Panc1 (cell line): ENCODE data around the gene MDGA2. TPM values are rescaled to one million over a fixed set of nuclear protein-coding genes. Genes with fewer than 3 reads are reported as not detected.

Experiments
- ATAC-seq: fragments of 200-7000 bp; cut with Tn5 transposase; 2 replicates; pipeline ENCODE4 v1.9.1; 2020; ENCODE audit warnings: mild to moderate bottlenecking, moderate library complexity
- BruUV-seq: library from RNA; stranded (reverse); fragments of 400-500 nt; replicated peaks from 2 replicates; lab custom pipeline; 2021; lab: Mats Ljungman, UMichigan
- CTCF ChIA-PET: fragments of 300-600 bp; sonication (Branson Sonifier 250); formaldehyde crosslinking; loops from one replicate; lab custom pipeline; 2022; ENCODE audit warnings: antibody characterized with exemption; lab: Charles Lee
- POLR2A ChIA-PET: fragments of 300-600 bp; sonication (Branson Sonifier 250); formaldehyde crosslinking; loops from one replicate; lab custom pipeline; 2022; ENCODE audit warnings: antibody characterized with exemption; lab: Charles Lee
- DNase-seq: peaks from one replicate; pipeline ENCODE4 v3.0.0-alpha.2; 2010; ENCODE audit warnings: low read depth, low spot score
- H3K27ac ChIP-seq: 2 replicates; pipeline ENCODE4 v1.5.1; 2011; ENCODE audit warnings: mild to moderate bottlenecking, low read length, inconsistent platforms
- H3K27me3 ChIP-seq: fragments of 200-500 bp; sonication (Bioruptor generic); 2 replicates; pipeline ENCODE4 v1.6.0; 2014; ENCODE audit warnings: low read length, inconsistent platforms; ENCODE audit not compliant: control insufficient read depth, insufficient read depth
- H3K36me3 ChIP-seq: fragments of 200-500 bp; sonication (Bioruptor generic); 2 replicates; pipeline ENCODE4 v1.5.1; 2014; ENCODE audit warnings: inconsistent platforms, mild to moderate bottlenecking, low read length, moderate library complexity; ENCODE audit not compliant: control insufficient read depth, insufficient read depth
- H3K4me1 ChIP-seq: 2 replicates; pipeline ENCODE4 v1.5.1; 2011; ENCODE audit warnings: inconsistent platforms, mild to moderate bottlenecking, low read length, moderate library complexity; ENCODE audit not compliant: control insufficient read depth, insufficient read depth
- H3K4me3 ChIP-seq, 2 experiments: 2 replicates each; pipeline ENCODE4 v1.5.1; 2011 to 2012; ENCODE audit warnings: low read depth in 2 of 2, low read length in 2 of 2, mild to moderate bottlenecking in 2 of 2, inconsistent platforms in 1 of 2, moderate library complexity in 1 of 2
- H3K9me3 ChIP-seq: fragments of 200-500 bp; sonication (Bioruptor generic); 2 replicates; pipeline ENCODE4 v1.5.1; 2014; ENCODE audit warnings: low read depth, mild to moderate bottlenecking, inconsistent platforms, low read length, moderate library complexity; ENCODE audit not compliant: control insufficient read depth, insufficient read depth
- POLR2AphosphoS5 ChIP-seq: IDR thresholded peaks from 2 replicates; pipeline ENCODE4 v1.6.1; 2012; ENCODE audit warnings: mild to moderate bottlenecking, low read depth, low read length, moderate library complexity
- SIN3A ChIP-seq: IDR thresholded peaks from 2 replicates; pipeline ENCODE4 v1.6.1; 2012; ENCODE audit warnings: low read depth, mild to moderate bottlenecking, low read length, moderate library complexity, borderline replicate concordance; ENCODE audit not compliant: insufficient read depth
- TCF7L2 ChIP-seq: IDR thresholded peaks from 2 replicates; pipeline ENCODE4 v1.6.1; 2011; ENCODE audit warnings: mild to moderate bottlenecking, low read depth, low read length, inconsistent platforms
- in situ Hi-C: cut with HindIII; loops from 2 replicates; pipeline ENCODE4 v1.10.0; 2016; ENCODE audit warnings: low sequenced_read_pairs, low pct_unique_long_range_greater_than_20kb
- intact Hi-C: fragments of 100-400 bp; cut with micrococcal nuclease; formaldehyde crosslinking; loops from one replicate; pipeline ENCODE4 v1.10.0; 2022; ENCODE audit not compliant: unreplicated experiment
- total RNA-seq: library from RNA; stranded (reverse); gene quantifications from one replicate; pipeline ENCODE4 v1.2.1, GENCODE V29; 2021; ENCODE audit not compliant: unreplicated experiment
- TF ChIP-seq, protein P1 (sequence below): fragments of 450-650 bp; IDR thresholded peaks from 2 replicates; pipeline ENCODE4 v1.5.1; 2017; ENCODE audit warnings: mild to moderate bottlenecking
- TF ChIP-seq, protein P2 (sequence below), 2 experiments: IDR thresholded peaks; 2 replicates each; pipeline ENCODE4 v1.6.1; 2011 to 2012; ENCODE audit warnings: low read depth in 2 of 2, control low read depth in 1 of 2, low read length in 1 of 2, mild to moderate bottlenecking in 1 of 2, moderate library complexity in 1 of 2; ENCODE audit not compliant: insufficient read depth in 1 of 2

The MDGA2 gene
- total RNA-seq, 1 experiment from 2014 or later, result not detected

DNA sequence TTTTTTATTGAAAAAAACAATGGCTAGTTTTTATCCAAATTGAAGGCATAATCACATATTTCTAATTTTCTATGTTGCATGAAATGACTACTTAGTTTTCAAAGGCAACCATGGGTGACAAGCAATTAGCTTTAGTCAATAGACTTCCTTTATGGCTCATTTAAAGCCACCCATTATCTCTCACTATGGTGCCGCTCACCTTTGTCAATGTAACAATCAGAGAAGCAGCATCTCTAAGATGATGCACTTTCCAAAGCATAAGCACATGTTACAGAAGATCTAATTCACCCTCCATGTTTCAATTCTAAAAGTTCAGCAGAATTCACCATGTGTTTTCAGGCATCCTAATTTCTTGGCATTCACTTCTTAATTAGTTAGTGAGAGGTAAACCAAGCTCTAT is 857.3 kb downstream of the MDGA2 start:
- Histone ChIP-seq H3K4me1 (no peaks in the 10 kb centered on the region), H3K4me3 (no peak overlapping the region), H3K27me3 (no peaks in the 10 kb centered on the region), H3K9me3 (no peaks in the 10 kb centered on the region), H3K36me3 (no peaks in the 10 kb centered on the region), H3K27ac (no peak overlapping the region)
- intact Hi-C loops, result no loop called here
- POLR2A ChIA-PET, result no interaction called here
- ATAC-seq (no peak), DNase-seq (no peak)
- TF ChIP-seq, protein P1, sequence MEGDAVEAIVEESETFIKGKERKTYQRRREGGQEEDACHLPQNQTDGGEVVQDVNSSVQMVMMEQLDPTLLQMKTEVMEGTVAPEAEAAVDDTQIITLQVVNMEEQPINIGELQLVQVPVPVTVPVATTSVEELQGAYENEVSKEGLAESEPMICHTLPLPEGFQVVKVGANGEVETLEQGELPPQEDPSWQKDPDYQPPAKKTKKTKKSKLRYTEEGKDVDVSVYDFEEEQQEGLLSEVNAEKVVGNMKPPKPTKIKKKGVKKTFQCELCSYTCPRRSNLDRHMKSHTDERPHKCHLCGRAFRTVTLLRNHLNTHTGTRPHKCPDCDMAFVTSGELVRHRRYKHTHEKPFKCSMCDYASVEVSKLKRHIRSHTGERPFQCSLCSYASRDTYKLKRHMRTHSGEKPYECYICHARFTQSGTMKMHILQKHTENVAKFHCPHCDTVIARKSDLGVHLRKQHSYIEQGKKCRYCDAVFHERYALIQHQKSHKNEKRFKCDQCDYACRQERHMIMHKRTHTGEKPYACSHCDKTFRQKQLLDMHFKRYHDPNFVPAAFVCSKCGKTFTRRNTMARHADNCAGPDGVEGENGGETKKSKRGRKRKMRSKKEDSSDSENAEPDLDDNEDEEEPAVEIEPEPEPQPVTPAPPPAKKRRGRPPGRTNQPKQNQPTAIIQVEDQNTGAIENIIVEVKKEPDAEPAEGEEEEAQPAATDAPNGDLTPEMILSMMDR, result no peak
- TF ChIP-seq, protein P2, sequence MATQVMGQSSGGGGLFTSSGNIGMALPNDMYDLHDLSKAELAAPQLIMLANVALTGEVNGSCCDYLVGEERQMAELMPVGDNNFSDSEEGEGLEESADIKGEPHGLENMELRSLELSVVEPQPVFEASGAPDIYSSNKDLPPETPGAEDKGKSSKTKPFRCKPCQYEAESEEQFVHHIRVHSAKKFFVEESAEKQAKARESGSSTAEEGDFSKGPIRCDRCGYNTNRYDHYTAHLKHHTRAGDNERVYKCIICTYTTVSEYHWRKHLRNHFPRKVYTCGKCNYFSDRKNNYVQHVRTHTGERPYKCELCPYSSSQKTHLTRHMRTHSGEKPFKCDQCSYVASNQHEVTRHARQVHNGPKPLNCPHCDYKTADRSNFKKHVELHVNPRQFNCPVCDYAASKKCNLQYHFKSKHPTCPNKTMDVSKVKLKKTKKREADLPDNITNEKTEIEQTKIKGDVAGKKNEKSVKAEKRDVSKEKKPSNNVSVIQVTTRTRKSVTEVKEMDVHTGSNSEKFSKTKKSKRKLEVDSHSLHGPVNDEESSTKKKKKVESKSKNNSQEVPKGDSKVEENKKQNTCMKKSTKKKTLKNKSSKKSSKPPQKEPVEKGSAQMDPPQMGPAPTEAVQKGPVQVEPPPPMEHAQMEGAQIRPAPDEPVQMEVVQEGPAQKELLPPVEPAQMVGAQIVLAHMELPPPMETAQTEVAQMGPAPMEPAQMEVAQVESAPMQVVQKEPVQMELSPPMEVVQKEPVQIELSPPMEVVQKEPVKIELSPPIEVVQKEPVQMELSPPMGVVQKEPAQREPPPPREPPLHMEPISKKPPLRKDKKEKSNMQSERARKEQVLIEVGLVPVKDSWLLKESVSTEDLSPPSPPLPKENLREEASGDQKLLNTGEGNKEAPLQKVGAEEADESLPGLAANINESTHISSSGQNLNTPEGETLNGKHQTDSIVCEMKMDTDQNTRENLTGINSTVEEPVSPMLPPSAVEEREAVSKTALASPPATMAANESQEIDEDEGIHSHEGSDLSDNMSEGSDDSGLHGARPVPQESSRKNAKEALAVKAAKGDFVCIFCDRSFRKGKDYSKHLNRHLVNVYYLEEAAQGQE (IDR thresholded peaks at IDR 0.05; ENCODE audit: insufficient read depth in 1 of 2, low read depth in 2 of 2, low read length in 1 of 2), result no peak
- no peak for TF ChIP-seq TCF7L2
- no peak for TF ChIP-seq POLR2AphosphoS5
- no peak for TF ChIP-seq SIN3A
- CTCF ChIA-PET, result no interaction called here
- in situ Hi-C loops, result no loop called here
- no TSS peak for BruUV-seq

DNA sequence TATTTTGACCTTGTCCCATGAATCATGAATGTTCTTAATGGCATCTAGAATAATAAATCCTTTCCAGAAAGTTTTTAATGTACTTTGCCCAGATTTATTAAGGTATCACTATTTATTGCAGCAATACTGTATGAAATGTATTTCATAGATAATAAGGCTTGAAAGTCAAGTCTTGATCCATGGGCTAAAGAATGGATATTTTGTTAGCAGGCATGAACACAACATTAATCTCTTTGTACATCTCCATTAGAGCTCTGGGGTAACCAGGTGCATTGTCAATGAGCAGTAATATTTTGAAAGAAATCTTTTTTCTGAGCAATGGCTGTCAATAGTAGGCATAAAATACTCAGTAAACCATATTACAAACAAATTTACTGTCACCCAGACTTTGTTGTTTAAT is 882.3 kb downstream of the MDGA2 start:
- in situ Hi-C loops (no loop called here), intact Hi-C loops (no loop called here)
- H3K27ac ChIP-seq, result no peak overlapping the region
- no peaks in the 10 kb centered on the region for H3K36me3 ChIP-seq
- no peaks in the 10 kb centered on the region for H3K4me1 ChIP-seq
- DNase-seq (no peak), ATAC-seq (no peak)
- ChIA-PET POLR2A (no interaction called here), CTCF (no interaction called here)
- no peak overlapping the region for H3K4me3 ChIP-seq
- BruUV-seq, result no TSS peak
- H3K9me3 ChIP-seq, result no peaks in the 10 kb centered on the region
- no peak for TF ChIP-seq POLR2AphosphoS5
- no peak for TF ChIP-seq TCF7L2
- TF ChIP-seq, protein P2 (IDR thresholded peaks at IDR 0.05; ENCODE audit: insufficient read depth in 1 of 2, low read depth in 2 of 2, low read length in 1 of 2), result no peak
- TF ChIP-seq SIN3A, result no peak
- TF ChIP-seq, protein P1, result no peak
- H3K27me3 ChIP-seq, result no peaks in the 10 kb centered on the region
